ENCODE measurements around the gene ADCY7. TPM values are rescaled to one million over a fixed set of nuclear protein-coding genes. Genes with fewer than 3 reads are reported as not detected.

Gene ADCY7
- polyA plus RNA-seq, 3 donors, result 6.9 to 9.9 (median 9.0) TPM

DNA sequence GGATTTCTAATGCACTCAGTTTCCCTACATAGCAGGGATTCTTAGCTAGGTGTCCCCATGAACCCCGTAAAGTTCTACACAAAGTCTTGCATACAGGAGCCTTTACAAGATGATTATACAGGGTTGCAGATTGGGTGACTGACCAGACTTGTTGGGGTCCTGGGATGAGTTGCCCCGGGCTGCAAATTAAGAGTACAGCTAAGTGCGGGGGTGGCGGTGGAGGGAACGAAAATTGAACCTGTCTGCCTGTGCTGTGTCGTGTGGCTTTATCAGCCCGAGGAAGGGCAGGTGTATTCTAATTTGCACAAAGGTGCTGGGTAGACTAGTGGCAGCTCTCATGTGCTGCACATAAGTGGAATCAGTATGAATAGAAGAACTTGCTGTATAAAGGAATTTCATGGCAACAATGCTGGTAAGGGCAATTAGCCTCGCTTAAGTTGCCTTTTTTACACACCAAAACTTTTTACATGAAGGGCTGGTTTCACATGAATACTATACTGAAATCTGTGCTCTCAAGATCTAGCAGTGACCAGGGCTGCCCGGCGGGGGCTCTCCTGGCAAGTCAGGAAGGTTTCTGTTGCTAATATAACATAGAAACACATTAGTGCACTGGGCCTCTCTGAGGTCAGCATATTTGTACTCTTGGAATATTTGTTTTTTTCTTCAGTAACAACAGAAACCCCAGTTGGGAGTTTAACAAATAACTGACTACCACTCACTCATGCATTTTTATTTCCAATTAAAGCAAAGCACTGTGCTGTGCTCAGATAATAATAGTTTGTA, 50.7 kb downstream of the ADCY7 start:
- no peak for DNase-seq (ENCODE audit: extremely low read depth in 1 of 11, low read depth in 9 of 11, low spot score in 4 of 11)

DNA sequence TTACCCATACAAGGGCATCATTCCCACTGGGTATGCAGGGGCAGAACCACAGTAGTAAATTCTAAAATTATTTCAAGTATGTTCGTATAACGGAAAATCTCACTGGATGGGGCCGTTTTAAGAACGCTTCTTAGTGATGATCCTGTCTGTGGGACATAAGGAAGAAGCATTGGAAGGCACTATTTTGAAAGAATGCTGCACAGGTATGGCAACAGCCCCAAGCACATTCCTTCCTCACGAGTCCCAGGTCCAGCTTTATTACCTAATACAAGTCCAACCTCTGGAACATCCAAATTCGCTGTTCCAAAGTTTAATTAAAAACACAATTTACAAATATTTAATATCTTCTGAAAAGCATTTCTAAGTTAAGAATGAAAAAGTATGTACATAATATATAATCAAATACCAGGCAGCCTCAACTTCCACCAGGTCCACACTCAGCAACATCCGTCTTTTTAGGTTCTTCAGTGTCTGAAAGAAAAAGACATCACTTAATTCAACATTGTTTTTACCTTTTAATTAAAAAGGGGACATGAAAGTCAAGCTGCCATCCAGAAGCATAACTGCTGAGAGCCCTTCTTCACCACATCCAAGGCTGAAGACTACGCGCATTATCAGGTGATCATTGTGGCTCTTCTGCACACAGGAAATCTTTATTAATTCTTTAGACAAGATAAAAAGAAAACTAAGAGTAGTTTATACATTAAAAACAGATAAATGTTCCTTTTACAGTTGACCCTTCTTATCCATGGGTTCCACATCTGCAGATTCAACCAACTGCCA, 52.6 kb downstream of the ADCY7 start:
- no peak for DNase-seq (ENCODE audit: extremely low read depth in 1 of 11, low read depth in 9 of 11, low spot score in 4 of 11)

DNA sequence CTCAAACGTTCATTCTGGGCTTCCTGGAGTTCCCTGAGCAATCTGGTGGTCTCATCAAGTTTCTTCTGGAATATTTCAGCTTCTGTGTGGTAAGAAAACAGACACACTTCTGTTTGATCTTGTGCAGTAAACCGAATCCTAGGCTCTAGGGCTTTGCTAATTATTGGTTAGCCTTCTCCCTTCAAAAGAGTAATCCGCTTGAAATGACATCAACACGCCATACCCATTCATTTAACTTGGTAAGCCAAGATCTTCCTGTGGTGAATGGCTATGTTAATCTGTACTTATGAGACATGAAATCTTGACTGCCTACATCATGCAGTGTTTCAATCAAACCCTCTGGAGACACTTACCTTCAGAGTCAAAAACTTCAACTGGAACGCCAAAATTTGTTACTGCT, 54.0 kb downstream of the ADCY7 start:
- no peak for DNase-seq (ENCODE audit: extremely low read depth in 1 of 11, low read depth in 9 of 11, low spot score in 4 of 11)

DNA sequence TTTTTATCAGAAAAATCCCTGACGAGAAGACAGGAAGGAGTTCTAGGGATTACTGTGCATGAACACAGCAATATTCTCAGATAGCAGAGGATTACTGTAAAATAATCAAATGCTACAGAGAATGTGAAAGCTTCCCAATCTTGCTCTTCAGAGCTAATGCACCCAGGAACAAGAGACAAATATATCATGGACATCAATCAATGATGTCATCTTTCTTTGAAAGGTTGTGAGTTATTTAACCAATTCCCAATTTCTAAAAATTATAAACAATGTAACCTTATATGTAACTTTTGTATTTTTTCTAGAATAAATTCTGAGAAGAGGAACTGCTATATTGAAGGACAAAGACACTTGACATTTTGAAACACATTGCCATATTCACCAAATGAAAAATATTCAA, 56.0 kb downstream of the ADCY7 start:
- no peak for DNase-seq (ENCODE audit: extremely low read depth in 1 of 11, low read depth in 9 of 11, low spot score in 4 of 11)

DNA sequence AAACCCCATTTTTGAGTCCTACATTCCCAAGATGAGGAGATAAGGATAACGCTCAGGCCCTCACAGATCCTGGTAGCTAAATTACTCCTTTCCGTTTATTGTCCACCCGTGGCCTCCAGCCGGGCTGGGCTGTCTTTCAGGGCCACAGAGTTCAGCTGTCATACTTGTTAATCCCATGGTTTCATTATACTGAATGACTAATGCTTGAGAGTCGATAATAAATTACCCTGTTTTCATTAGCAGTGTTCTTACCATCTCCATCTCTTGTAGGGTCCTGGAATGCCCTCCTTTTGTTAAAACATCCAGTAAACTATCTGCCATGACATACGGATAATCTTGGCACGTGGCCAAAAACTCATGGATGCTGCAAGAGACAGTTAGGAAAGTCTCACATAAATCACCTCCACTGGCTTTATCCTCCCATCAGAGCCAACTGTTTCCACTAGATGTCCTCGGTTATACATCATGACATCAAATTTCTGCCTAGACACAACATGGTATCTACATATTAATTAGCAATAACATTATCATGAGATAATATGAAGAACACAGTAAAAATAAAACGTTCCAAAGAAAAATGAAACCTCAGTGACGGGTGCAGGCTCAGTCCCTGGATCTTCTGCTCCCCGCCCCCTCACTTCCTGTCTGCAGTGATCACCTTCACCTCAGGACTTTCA, 57.1 kb downstream of the ADCY7 start:
- DNase-seq (ENCODE audit: extremely low read depth in 1 of 11, low read depth in 9 of 11, low spot score in 4 of 11), result peak in 1 of 11 donors; percentile 16

DNA sequence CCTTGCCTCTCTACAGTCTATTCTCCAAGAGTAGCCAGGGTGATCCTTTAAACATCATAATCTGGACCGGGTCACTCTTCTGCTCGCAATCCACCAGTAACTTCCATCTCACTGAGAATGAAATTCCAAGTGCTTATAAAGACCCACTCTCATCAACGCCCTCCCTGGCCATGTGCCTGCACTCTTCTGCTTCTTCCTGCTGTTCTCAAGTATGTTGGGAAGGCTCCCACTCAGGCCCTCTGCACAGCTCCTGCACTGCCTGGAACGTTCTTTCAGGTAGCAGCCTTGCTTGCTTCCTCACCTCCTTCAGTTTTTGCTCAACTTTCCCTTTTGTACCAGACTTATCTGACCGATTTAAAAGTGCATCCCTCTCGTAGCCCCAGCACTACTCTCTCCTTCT, 58.0 kb downstream of the ADCY7 start:
- DNase-seq (ENCODE audit: extremely low read depth in 1 of 11, low read depth in 9 of 11, low spot score in 4 of 11), result no peak

DNA sequence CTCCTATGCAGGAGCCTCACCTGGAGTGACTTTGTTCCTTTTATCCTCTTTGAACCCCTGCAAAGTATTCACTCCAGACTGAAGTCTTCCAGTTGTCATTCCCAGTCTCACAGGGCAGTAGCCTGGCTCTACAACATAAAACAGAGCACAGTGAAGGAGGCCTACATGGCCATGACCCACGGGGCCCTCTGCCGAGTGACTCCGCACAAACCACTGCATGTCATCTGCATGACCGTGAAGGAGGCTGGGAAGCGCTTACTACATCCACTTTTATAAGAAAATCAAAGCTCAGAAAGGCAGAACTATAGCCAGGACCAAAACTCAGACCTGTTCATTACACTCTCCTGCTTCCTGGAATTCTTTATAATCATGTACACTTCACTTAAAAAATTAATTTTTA, 59.9 kb downstream of the ADCY7 start:
- no peak for DNase-seq (ENCODE audit: extremely low read depth in 1 of 11, low read depth in 9 of 11, low spot score in 4 of 11)

DNA sequence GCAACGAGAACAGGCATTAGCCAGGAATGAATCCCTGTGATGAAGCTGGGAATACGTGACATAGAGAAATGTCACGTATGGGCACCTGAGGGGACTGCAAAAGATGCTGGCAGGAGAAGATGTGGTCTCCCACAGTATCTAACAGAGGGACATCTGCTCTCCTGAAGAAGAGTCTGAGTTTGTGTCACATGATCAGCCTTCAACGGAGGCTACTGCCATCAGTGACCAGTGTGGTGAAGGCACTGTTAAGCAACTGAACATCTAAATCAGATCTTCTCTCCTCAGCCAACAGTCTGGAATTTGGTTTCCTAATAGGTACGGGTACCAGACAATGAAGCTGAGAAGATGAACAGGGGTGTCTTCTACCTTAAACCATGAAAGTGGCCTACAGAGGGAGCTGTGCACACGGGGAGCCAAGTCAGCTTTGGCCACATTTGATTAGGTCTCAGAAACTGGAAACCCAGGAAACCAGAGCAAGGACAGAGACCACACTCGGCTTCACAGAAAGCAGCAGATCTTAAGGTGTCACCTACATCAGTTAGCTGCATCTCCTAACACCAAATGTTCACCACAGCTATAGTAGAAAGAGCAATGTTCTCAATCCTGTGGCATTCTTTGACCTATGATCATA, 60.6 kb downstream of the ADCY7 start:
- no peak for DNase-seq (ENCODE audit: extremely low read depth in 1 of 11, low read depth in 9 of 11, low spot score in 4 of 11)

DNA sequence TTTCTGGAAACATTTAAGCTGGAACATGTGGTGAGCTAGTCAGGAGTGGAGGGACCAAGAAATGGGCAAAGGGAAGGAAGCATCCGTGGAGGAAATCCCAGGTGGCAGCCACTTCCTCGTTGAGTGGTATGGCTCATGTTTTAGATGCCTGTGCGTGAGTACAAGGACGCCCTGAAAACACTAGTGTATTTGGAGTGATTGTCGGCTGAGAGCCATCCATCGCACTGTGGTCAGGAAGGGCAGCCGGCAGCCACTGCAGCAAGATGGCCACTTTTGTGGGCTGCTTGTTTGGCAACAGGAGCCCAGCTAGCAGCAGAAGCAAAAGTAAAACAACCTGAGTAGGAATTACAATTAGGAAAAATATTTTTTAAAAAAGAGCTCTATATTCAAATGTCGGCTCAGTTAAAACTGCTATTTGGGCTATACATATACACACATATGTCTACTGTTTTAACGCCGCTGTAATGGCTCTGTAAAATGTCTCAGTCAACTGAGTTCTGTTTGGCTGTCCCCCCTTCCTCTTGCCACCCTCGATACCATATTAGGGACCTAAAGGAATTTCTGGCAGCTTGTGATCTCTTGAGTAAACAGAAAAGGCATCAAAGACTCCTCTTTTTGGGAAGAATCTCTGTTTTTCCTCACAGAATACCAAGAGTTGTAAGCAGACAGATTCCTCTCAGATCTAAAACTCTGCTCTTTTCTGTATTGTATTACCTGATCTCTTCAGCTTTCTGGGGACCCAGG, 63.3 kb downstream of the ADCY7 start:
- DNase-seq (ENCODE audit: extremely low read depth in 1 of 11, low read depth in 9 of 11, low spot score in 4 of 11), result no peak

DNA sequence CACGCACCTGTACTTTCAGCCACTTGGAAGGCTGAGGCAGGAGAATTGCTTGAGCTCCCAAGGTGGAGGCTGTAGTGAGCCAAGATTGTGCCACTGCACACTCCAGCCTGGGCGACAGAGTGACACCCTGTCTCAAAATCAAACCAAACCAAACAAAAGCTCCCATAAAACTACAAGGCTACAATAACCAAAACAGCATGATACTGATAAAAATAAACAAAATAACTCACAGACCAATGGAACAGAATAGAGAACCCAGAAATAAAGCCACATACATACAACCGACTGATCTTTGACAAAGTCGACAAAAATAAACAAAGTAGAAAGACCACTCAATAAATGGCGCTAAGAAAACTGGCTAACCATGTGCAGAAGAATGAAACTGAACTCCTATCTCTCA, 65.2 kb downstream of the ADCY7 start:
- DNase-seq (ENCODE audit: extremely low read depth in 1 of 11, low read depth in 9 of 11, low spot score in 4 of 11), result no peak

DNA sequence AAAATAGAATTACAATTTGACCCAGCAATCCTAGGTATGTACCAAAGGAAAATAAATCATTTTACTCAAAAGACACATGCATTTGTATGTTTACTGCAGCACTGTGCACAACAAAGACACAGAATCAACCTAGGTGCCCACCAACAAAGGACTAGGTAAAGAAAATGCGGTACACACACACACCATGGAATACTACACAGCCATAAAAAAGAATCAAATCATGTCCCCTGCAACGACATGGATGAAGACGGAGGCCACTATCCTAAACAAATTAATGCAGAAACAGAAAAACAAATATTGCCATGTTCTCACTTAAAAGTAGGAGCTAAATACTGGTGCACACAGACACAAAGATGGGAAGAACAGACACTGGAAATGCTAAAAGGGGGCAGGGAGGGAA, 66.2 kb downstream of the ADCY7 start:
- no peak for DNase-seq (ENCODE audit: extremely low read depth in 1 of 11, low read depth in 9 of 11, low spot score in 4 of 11)

DNA sequence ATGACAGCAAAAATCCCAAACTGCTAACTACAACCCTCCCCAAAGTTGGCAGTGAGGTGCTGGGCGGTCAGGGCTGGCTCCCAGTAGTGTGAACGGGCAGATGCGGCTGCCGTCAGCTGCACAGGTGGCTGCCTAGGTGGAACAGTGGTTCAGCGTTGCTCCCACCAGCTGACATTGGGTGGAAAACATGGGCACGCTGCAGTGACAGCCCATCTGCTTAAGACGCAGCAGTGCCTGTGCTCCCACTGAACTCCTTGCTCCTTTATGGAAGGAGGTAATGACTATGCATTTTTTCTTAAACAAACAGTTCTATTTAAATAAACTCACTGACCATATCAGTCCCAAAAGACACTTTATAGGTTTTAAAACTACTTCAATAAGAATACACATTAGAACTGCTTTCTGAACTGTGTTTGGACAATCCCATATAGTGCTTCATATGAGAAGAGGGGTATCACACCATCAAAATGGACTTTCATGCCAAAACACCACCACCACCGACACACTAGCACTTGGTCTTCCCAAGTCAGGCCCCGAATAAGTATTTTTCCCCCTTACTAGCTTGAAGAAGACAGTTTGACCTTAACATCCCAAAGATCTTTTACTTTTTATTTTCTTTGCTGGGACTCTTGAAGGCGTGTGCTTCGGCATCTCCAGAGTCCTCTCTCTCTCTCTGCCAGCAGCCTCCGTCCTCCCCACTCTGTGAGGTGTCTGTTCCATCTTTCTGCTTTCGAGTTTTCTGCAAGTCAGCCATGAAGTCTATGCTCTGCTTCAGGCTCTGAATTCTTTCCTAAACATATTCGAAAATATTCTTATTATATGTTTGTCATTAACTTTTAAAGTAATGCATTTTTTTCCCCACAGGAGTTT, 68.0 kb downstream of the ADCY7 start:
- DNase-seq (ENCODE audit: extremely low read depth in 1 of 11, low read depth in 9 of 11, low spot score in 4 of 11), result no peak

DNA sequence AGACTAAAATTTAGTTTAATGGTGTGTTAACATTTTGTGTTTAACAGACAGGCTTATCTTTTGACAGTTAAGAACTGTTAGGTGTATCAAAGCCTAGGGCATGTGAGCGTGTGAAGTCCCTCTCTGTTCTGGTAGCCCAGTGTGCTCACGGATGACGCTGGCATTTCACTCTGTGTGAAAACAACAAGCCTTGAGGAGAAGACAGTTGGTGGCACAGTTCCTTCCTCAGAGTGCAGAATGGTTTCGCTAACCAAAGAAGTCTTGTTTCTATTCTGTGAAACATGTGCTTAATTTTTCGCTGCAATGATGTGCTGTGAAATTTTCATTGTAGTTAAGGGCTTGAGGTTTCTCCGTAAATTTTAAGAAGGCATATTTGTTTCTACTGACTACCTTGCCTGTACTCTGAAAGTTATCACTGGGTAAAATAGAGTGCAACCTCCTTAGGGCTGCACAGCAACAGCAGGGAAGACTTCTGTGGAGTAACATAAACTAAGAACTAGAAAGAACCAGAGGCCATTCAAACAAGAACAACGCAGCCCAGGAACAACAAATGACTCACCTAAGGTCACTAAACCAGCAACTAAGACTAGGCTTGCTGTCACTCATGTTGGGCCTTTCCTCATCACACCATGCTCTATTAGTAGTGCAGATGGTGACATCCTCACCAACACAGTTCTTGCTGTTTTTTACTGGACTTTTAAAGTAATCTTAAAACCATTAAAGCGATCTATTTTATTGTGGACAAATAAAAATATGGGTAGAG, 69.0 kb downstream of the ADCY7 start:
- DNase-seq (ENCODE audit: extremely low read depth in 1 of 11, low read depth in 9 of 11, low spot score in 4 of 11), result no peak

DNA sequence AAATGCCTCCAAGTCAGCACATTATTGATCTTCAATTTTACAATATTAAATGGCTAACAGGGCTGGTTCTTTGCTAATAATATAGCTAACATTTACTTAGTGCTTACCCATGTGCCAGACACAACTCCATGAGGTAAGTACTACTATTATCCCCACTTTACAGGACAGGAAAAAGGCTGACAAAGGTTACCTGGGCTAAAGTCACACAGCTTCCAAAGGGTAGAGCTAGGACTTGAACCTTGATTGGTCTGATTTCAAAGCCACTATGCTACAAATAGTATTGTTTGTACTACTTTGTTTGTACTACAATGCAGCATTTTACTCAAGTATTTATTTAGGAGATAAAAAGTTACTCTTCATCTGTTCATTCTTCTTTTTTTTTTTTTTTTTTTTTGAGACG, 70.5 kb downstream of the ADCY7 start:
- no peak for DNase-seq (ENCODE audit: extremely low read depth in 1 of 11, low read depth in 9 of 11, low spot score in 4 of 11)

DNA sequence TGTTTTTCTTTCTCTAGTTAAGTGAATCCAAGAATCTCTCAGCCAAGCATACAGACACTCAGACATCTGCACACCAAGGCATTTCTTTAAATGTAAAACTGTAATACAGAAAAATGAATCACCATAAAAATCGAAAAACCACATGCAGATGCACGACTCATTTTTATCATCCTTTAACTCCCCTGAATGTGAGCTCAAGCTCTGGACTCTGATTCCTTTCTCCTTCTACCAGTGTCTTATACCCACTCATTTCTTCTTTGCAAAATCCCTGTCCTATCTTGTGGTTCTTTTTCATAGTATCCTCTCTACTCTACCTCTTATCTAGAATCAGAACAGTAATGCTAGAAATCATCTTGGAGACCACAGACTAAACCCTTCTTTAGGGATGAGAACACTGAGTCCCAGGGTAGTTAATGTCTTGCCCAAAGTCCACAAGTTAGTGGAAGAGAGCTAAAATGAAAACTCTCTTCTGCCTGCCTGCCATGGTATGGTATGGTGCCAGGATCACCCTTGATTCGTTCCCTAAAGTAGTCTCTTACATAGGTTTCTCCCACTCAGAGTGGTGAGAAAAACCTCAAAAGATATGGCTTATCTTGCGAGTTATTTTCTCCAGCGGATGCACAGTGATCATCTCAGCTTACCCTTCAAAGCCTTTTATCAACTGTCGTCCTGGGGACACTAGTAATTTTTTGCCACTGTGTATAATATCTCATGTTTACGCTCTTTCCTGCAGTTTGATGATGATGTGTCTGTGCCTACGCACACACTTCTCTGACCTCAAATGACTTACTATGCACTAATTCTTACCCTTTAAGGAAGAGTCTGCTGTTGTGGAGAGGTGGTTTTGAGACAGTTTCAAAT, 72.2 kb downstream of the ADCY7 start:
- no peak for DNase-seq (ENCODE audit: extremely low read depth in 1 of 11, low read depth in 9 of 11, low spot score in 4 of 11)

DNA sequence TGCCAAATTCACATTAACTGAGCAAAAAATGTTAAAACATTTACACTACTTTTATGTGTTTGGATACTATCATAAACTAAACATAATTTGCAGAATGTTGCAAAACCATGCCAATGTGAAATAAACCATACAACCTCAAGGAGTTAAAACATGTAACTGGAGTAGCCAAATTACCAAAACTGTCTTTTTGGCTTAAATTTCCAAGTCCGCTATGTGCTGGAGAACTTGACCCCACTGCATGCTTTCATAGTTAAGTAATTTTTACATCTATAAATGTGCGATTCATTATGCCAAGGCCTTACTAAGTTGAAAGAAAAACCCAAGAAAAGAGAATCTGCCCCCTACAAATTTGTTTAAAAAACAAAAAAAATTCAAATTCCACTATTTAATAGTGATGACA, 74.2 kb downstream of the ADCY7 start:
- no peak for DNase-seq (ENCODE audit: extremely low read depth in 1 of 11, low read depth in 9 of 11, low spot score in 4 of 11)

Measured in renal cortex interstitium (tissue), 11 donors.